ENCODE measurements around the gene CPNE7. TPM values are rescaled to one million over a fixed set of nuclear protein-coding genes. Genes with fewer than 3 reads are reported as not detected.

CPNE7 gene
- total RNA-seq, 1 donor from 2014 or later: 1.1 TPM

DNA sequence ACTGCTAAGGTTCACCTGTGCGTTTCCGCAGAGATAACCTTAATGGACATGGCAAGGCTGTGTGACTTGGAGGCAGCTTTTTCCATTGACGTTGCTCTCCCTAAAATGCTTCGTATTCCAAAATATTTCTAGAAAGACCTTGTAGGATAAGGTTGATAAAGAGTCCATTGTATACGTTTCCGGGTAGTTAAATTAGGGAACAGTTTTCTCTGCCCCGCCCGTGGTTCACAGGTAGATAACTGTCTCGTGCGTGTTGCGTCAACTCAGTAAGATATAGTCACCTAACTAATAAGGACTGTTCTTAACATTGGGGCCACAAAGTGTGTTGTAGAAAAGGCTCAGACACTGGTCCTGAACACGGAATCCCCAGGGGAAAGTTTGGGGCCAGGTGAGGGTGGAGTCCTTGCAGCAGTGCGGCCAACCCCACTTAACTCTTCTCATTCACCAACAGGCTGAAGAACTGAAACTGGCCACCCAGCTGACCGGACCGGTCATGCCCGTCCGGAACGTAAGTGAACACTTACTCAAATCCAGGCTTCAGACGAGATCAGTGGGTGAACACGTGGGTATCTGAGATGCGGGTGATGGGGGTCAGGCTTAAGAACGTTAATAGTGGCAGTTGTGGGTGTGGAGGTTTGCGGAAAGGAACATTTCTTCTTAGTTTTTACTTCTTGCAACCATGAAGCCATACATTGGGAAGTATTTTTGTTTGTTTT, 13.5 kb upstream of the CPNE7 start:
- peaks cover 23% of the 10 kb centered on the region for H3K36me3 ChIP-seq (ENCODE audit: control insufficient read depth, insufficient read depth, low read length)
- H3K27me3 ChIP-seq (ENCODE audit: control insufficient read depth, insufficient read depth, low read length): no peaks in the 10 kb centered on the region
- DNase-seq (ENCODE audit: low read depth) (no peak), FAIRE-seq (no peak)
- TF ChIP-seq, protein P1, sequence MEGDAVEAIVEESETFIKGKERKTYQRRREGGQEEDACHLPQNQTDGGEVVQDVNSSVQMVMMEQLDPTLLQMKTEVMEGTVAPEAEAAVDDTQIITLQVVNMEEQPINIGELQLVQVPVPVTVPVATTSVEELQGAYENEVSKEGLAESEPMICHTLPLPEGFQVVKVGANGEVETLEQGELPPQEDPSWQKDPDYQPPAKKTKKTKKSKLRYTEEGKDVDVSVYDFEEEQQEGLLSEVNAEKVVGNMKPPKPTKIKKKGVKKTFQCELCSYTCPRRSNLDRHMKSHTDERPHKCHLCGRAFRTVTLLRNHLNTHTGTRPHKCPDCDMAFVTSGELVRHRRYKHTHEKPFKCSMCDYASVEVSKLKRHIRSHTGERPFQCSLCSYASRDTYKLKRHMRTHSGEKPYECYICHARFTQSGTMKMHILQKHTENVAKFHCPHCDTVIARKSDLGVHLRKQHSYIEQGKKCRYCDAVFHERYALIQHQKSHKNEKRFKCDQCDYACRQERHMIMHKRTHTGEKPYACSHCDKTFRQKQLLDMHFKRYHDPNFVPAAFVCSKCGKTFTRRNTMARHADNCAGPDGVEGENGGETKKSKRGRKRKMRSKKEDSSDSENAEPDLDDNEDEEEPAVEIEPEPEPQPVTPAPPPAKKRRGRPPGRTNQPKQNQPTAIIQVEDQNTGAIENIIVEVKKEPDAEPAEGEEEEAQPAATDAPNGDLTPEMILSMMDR (IDR thresholded peaks at IDR 0.05; ENCODE audit: insufficient read depth, low read length, severe bottlenecking): no peak
- H3K4me3 ChIP-seq (ENCODE audit: low read depth, low read length): peak overlapping the region; percentile 91

DNA sequence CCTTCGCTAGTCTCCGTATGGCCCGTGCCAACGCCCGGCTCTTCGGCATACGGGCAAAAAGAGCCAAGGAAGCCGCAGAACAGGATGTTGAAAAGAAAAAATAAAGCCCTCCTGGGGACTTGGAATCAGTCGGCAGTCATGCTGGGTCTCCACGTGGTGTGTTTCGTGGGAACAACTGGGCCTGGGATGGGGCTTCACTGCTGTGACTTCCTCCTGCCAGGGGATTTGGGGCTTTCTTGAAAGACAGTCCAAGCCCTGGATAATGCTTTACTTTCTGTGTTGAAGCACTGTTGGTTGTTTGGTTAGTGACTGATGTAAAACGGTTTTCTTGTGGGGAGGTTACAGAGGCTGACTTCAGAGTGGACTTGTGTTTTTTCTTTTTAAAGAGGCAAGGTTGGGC, 12.6 kb upstream of the CPNE7 start:
- Histone ChIP-seq H3K4me3 (ENCODE audit: low read depth, low read length) (no peak overlapping the region), H3K27me3 (ENCODE audit: control insufficient read depth, insufficient read depth, low read length) (no peaks in the 10 kb centered on the region), H3K36me3 (ENCODE audit: control insufficient read depth, insufficient read depth, low read length) (peaks cover 23% of the 10 kb centered on the region)
- TF ChIP-seq, protein P1 (IDR thresholded peaks at IDR 0.05; ENCODE audit: insufficient read depth, low read length, severe bottlenecking): no peak
- no peak for FAIRE-seq
- no peak for DNase-seq (ENCODE audit: low read depth)

DNA sequence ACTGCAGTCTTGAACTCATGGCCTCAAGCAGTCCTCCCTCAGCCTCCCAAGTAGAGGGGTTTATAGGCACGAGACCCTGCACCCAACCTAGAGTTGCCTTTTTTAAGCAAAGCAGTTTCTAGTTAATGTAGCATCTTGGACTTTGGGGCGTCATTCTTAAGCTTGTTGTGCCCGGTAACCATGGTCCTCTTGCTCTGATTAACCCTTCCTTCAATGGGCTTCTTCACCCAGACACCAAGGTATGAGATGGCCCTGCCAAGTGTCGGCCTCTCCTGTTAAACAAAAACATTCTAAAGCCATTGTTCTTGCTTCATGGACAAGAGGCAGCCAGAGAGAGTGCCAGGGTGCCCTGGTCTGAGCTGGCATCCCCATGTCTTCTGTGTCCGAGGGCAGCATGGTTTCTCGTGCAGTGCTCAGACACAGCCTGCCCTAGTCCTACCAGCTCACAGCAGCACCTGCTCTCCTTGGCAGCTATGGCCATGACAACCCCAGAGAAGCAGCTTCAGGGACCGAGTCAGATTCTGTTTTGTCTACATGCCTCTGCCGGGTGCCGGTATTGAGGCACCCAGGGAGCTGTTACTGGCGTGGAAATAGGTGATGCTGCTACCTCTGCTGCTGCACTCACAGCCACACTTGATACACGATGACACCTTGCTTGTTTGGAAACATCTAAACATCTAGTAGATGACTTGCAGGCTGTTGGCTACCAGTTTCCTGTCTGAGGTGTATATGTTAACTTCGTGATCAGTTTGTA, 11.7 kb upstream of the CPNE7 start:
- TF ChIP-seq, protein P1 (IDR thresholded peaks at IDR 0.05; ENCODE audit: insufficient read depth, low read length, severe bottlenecking): no peak
- no peaks in the 10 kb centered on the region for H3K27me3 ChIP-seq (ENCODE audit: control insufficient read depth, insufficient read depth, low read length)
- FAIRE-seq: no peak
- H3K4me3 ChIP-seq (ENCODE audit: low read depth, low read length): no peak overlapping the region
- DNase-seq (ENCODE audit: low read depth): no peak
- H3K36me3 ChIP-seq (ENCODE audit: control insufficient read depth, insufficient read depth, low read length): peaks cover 23% of the 10 kb centered on the region

DNA sequence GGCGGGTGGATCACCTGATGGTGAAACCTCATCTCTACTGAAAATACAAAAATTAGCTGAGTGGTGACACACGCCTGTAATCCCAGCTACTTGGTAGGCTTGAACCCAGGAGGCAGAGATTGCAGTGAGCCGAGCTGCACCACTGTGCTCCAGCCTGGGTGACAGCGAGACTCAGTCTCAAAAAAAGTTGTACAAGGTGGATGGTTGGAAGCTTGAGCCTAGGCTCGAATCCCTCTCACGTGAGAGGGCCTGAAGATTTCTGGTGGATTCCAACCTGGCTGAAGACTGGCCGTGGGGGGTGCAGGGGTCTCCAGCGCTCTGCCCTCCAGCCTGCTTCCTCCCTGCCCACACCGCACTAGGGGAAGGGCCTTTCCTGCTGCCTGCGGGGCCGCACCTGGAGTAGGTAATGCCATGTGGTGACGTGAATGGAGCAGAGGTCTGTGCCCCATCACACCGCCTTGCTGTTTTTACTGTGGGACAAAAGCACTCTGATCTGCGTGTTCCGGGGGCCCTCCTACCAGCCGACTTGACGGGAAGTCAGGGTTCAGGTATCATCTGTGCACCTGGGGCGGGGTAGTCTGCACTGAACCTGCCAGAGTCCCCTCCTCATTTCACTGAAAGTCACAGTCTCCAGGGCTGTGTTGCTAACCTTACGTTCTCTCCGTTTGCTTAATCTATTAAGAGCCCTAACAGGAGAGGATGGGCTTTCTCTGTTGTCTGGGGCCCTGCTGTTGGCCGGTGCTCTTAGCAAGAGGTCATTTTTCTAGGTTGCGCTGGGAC, 10.9 kb upstream of the CPNE7 start:
- H3K36me3 ChIP-seq (ENCODE audit: control insufficient read depth, insufficient read depth, low read length): peaks cover 23% of the 10 kb centered on the region
- no peaks in the 10 kb centered on the region for H3K27me3 ChIP-seq (ENCODE audit: control insufficient read depth, insufficient read depth, low read length)
- TF ChIP-seq, protein P1 (IDR thresholded peaks at IDR 0.05; ENCODE audit: insufficient read depth, low read length, severe bottlenecking): no peak
- FAIRE-seq: no peak
- DNase-seq (ENCODE audit: low read depth): peak; percentile 3
- no peak overlapping the region for H3K4me3 ChIP-seq (ENCODE audit: low read depth, low read length)

DNA sequence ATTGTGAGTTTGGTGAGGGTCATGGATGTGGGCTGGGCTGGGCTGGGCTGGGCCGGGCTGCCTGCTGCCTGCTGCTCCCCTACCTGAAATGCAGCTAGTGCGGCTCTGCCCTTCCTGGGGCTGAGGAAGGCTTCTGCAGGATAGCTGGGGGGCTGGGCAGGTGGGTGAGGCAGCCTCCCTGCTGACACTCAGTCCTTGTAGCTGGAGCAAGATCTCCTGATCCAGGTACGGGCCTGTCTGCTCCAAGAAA, 10.4 kb upstream of the CPNE7 start:
- FAIRE-seq (no peak), DNase-seq (ENCODE audit: low read depth) (peak; percentile 48)
- H3K4me3 ChIP-seq (ENCODE audit: low read depth, low read length): no peak overlapping the region

More for the DNA sequence above, 10.4 kb upstream of the CPNE7 start:
- Histone ChIP-seq H3K27me3 (ENCODE audit: control insufficient read depth, insufficient read depth, low read length) (no peaks in the 10 kb centered on the region), H3K36me3 (ENCODE audit: control insufficient read depth, insufficient read depth, low read length) (peaks cover 23% of the 10 kb centered on the region)
- TF ChIP-seq, protein P1 (IDR thresholded peaks at IDR 0.05; ENCODE audit: insufficient read depth, low read length, severe bottlenecking): no peak

All from bronchial epithelial cell (primary cell).